H1 (cell line): ENCODE data around the gene RBFOX1. TPM values are rescaled to one million over a fixed set of nuclear protein-coding genes. Genes with fewer than 3 reads are reported as not detected.

Experiments used
- CTCF ChIA-PET: fragments of 300-600 bp; sonication (Branson Sonifier 250); formaldehyde crosslinking; loops from one replicate; lab custom pipeline; 2021; ENCODE audit not compliant: partially characterized antibody; lab: Charles Lee
- POLR2A ChIA-PET: fragments of 300-600 bp; sonication (Branson Sonifier 250); formaldehyde crosslinking; loops from one replicate; lab custom pipeline; 2021; ENCODE audit warnings: inconsistent platforms; ENCODE audit not compliant: partially characterized antibody; lab: Charles Lee
- DNase-seq, 2 experiments: peaks; one replicate each; pipeline versions ENCODE4 v3.0.0 to v3.0.0-alpha.2; 2010 to 2022; ENCODE audit warnings: low spot score in 2 of 2, low read depth in 1 of 2, mixed read lengths in 1 of 2
- FAIRE-seq: peaks from 2 replicates; lab custom pipeline; 2011; peaks lifted over from hg19 to GRCh38; lab: Jason Lieb, UNC
- H2AFZ ChIP-seq: 2 replicates; pipeline ENCODE4 v1.8.1; 2012; ENCODE audit warnings: low read length, inconsistent platforms
- H2AK5ac ChIP-seq: 2 replicates; pipeline ENCODE4 v1.6.1; 2013; ENCODE audit warnings: low read depth, low read length
- H2BK120ac ChIP-seq: replicated peaks from 2 replicates; pipeline ENCODE3; 2013; ENCODE audit warnings: low read depth, low read length, inconsistent platforms
- H2BK12ac ChIP-seq: 2 replicates; pipeline ENCODE4 v1.6.1; 2013; ENCODE audit warnings: low read depth, low read length
- H2BK15ac ChIP-seq: 2 replicates; pipeline ENCODE4 v1.6.1; 2013; ENCODE audit warnings: low read length
- H2BK20ac ChIP-seq: 2 replicates; pipeline ENCODE4 v1.6.1; 2013; ENCODE audit warnings: low read length
- H2BK5ac ChIP-seq: 2 replicates; pipeline ENCODE4 v1.6.1; 2013; ENCODE audit warnings: low read depth, low read length
- H3K14ac ChIP-seq: 2 replicates; pipeline ENCODE4 v1.6.1; 2013; ENCODE audit warnings: inconsistent platforms; ENCODE audit not compliant: insufficient read length
- H3K18ac ChIP-seq: 2 replicates; pipeline ENCODE4 v1.6.1; 2013; ENCODE audit warnings: low read length; ENCODE audit errors: extremely low read depth
- H3K23ac ChIP-seq: 2 replicates; pipeline ENCODE4 v1.6.1; 2013; ENCODE audit warnings: inconsistent platforms; ENCODE audit not compliant: insufficient read length
- H3K23me2 ChIP-seq: 2 replicates; pipeline ENCODE4 v1.6.1; 2013; ENCODE audit warnings: low read depth, low read length
- H3K27ac ChIP-seq: 2 replicates; pipeline ENCODE4 v1.6.1; 2011; ENCODE audit warnings: low read depth, low read length, inconsistent platforms
- H3K27me3 ChIP-seq, 4 experiments: replicated peaks in 1 of 4; 1 replicate in 1 of 4; 2 replicates in 3 of 4; pipeline versions ENCODE4 v1.6.1 to v1.8.1; 2011 to 2013; ENCODE audit warnings: low read length in 3 of 4, mild to moderate bottlenecking in 3 of 4, inconsistent platforms in 2 of 4, mixed read lengths in 2 of 4, moderate library complexity in 1 of 4; ENCODE audit not compliant: control insufficient read depth in 3 of 4, insufficient read depth in 3 of 4; ENCODE audit errors: extremely low read depth in 1 of 4
- H3K36me3 ChIP-seq, 4 experiments: 2 replicates each; pipeline versions ENCODE4 v1.6.1 to v1.8.1; 2011 to 2013; ENCODE audit warnings: mild to moderate bottlenecking in 4 of 4, low read length in 3 of 4, moderate library complexity in 2 of 4, control low read depth in 1 of 4, inconsistent platforms in 1 of 4; ENCODE audit not compliant: insufficient read depth in 4 of 4, control insufficient read depth in 2 of 4
- H3K4ac ChIP-seq: replicated peaks from 2 replicates; pipeline ENCODE3; 2013; ENCODE audit warnings: low read length, low read depth, mixed read lengths, inconsistent platforms; ENCODE audit not compliant: insufficient read length
- H3K4me1 ChIP-seq, 4 experiments: replicated peaks in 1 of 4; 1 replicate in 1 of 4; 2 replicates in 3 of 4; pipeline versions ENCODE4 v1.6.1 to v1.8.1; 2011 to 2013; ENCODE audit warnings: low read length in 3 of 4, inconsistent platforms in 2 of 4, mixed read lengths in 1 of 4; ENCODE audit not compliant: insufficient read depth in 4 of 4, control insufficient read depth in 3 of 4
- H3K4me2 ChIP-seq, 2 experiments: 2 replicates each; pipeline versions ENCODE4 v1.6.1 to v1.8.1; 2011 to 2013; ENCODE audit warnings: low read depth in 2 of 2, low read length in 2 of 2, control low read depth in 1 of 2, inconsistent platforms in 1 of 2, mild to moderate bottlenecking in 1 of 2; ENCODE audit not compliant: insufficient read depth in 1 of 2
- H3K4me3 ChIP-seq, 4 experiments: fragments of 200-600, 300-600 bp in 1 of 4; sonication (generic), shearing (Covaris generic), sonication (Bioruptor Twin) in 1 of 4; 2 replicates each; pipeline versions ENCODE4 v1.5.1 to v1.8.1; 2011 to 2016; ENCODE audit warnings: low read length in 4 of 4, low read depth in 3 of 4, control low read depth in 2 of 4, inconsistent platforms in 2 of 4, mild to moderate bottlenecking in 2 of 4, mixed read lengths in 1 of 4, moderate library complexity in 1 of 4; ENCODE audit not compliant: insufficient read depth in 2 of 4; ENCODE audit errors: extremely low read depth in 1 of 4
- H3K56ac ChIP-seq: replicated peaks from 2 replicates; pipeline ENCODE3; 2013; ENCODE audit warnings: low read depth, mild to moderate bottlenecking, mixed read lengths, low read length, inconsistent platforms; ENCODE audit not compliant: insufficient read length
- H3K79me1 ChIP-seq: 2 replicates; pipeline ENCODE4 v1.6.1; 2013; ENCODE audit warnings: low read depth, low read length, control low read depth
- H3K79me2 ChIP-seq, 2 experiments: 2 replicates each; pipeline versions ENCODE4 v1.6.1 to v1.8.1; 2012 to 2013; ENCODE audit warnings: low read length in 2 of 2, mild to moderate bottlenecking in 2 of 2, inconsistent platforms in 1 of 2; ENCODE audit not compliant: insufficient read depth in 2 of 2, control insufficient read depth in 1 of 2
- H3K9ac ChIP-seq, 4 experiments: replicated peaks in 1 of 4; 1 replicate in 1 of 4; 2 replicates in 3 of 4; pipeline versions ENCODE4 v1.6.1 to v1.8.1; 2011 to 2013; ENCODE audit warnings: low read depth in 3 of 4, low read length in 3 of 4, control low read depth in 2 of 4, mild to moderate bottlenecking in 2 of 4, moderate library complexity in 2 of 4, inconsistent platforms in 1 of 4; ENCODE audit errors: extremely low read depth in 1 of 4
- H3K9me3 ChIP-seq, 2 experiments: 2 replicates each; pipeline versions ENCODE4 v1.6.1 to v1.8.1; 2012 to 2013; ENCODE audit warnings: mild to moderate bottlenecking in 2 of 2, moderate library complexity in 2 of 2, control low read depth in 1 of 2, inconsistent platforms in 1 of 2, low read depth in 1 of 2, low read length in 1 of 2, mixed read lengths in 1 of 2; ENCODE audit not compliant: insufficient read depth in 2 of 2
- H4K20me1 ChIP-seq, 2 experiments: replicated peaks in 1 of 2; 2 replicates each; pipeline versions ENCODE3 to v1.8.1; 2011 to 2013; ENCODE audit warnings: inconsistent platforms in 2 of 2, low read length in 2 of 2, mild to moderate bottlenecking in 1 of 2; ENCODE audit not compliant: insufficient read depth in 2 of 2, control insufficient read depth in 1 of 2
- H4K5ac ChIP-seq: 2 replicates; pipeline ENCODE4 v1.6.1; 2013; ENCODE audit warnings: low read length, low read depth, mixed read lengths, inconsistent platforms; ENCODE audit not compliant: insufficient read length
- H4K8ac ChIP-seq: 2 replicates; pipeline ENCODE4 v1.8.0; 2013; ENCODE audit warnings: mild to moderate bottlenecking, moderate library complexity, low read length, inconsistent platforms; ENCODE audit not compliant: insufficient read depth; ENCODE audit errors: extremely low read depth
- H4K91ac ChIP-seq: replicated peaks from 2 replicates; pipeline ENCODE3; 2013; ENCODE audit warnings: low read length, mixed read lengths, inconsistent platforms; ENCODE audit not compliant: insufficient read length
- ASH2L ChIP-seq: fragments of 200-600, 300-600 bp; sonication (generic); IDR thresholded peaks from one replicate; pipeline ENCODE4 v1.7.1; 2017; ENCODE audit warnings: low read length
- GABPA ChIP-seq: IDR thresholded peaks from 2 replicates; pipeline ENCODE4 v1.6.1; 2011; ENCODE audit warnings: mild to moderate bottlenecking, low read length, moderate library complexity, borderline replicate concordance; ENCODE audit not compliant: insufficient read depth
- HDAC2 ChIP-seq, 2 experiments: fragments of 300-600 bp in 1 of 2; sonication (generic) in 1 of 2; IDR thresholded peaks; 2 replicates each; pipeline ENCODE4 v1.6.1; 2011 to 2012; ENCODE audit warnings: low read depth in 2 of 2, low read length in 2 of 2, mild to moderate bottlenecking in 2 of 2, moderate library complexity in 2 of 2, borderline replicate concordance in 1 of 2, inconsistent platforms in 1 of 2
- KDM1A ChIP-seq: fragments of 200-600, 300-600 bp; sonication (generic); IDR thresholded peaks from 2 replicates; pipeline ENCODE4 v1.7.1; 2016; ENCODE audit warnings: mild to moderate bottlenecking, low read length, borderline replicate concordance
- NRF1 ChIP-seq: IDR thresholded peaks from 2 replicates; pipeline ENCODE4 v1.6.1; 2011; ENCODE audit warnings: mild to moderate bottlenecking, low read depth, low read length, improper control_type of control experiment
- RFX5 ChIP-seq: IDR thresholded peaks from 2 replicates; pipeline ENCODE4 v1.6.1; 2011; ENCODE audit warnings: low read depth, low read length, improper control_type of control experiment, borderline replicate concordance
- SIN3A ChIP-seq, 2 experiments: IDR thresholded peaks in 1 of 2; conservative IDR thresholded peaks in 1 of 2; 2 replicates each; pipeline ENCODE4 v1.6.1; 2011 to 2012; ENCODE audit warnings: low read length in 2 of 2, improper control_type of control experiment in 1 of 2, low read depth in 1 of 2, mild to moderate bottlenecking in 1 of 2
- SP1 ChIP-seq: IDR thresholded peaks from 2 replicates; pipeline ENCODE4 v1.6.1; 2011; ENCODE audit warnings: low read depth, low read length
- SP4 ChIP-seq: IDR thresholded peaks from 2 replicates; pipeline ENCODE4 v1.6.1; 2012; ENCODE audit warnings: low read length, inconsistent platforms
- TAF1 ChIP-seq: IDR thresholded peaks from 2 replicates; pipeline ENCODE4 v1.6.1; 2011; ENCODE audit warnings: mild to moderate bottlenecking, low read depth, low read length
- WGBS, 2 experiments: shearing (Covaris generic) in 1 of 2; methylation state at CpG; one replicate each; pipeline versions ENCODE4 v1.1.6 to v1.1.7; 2013 to 2015; ENCODE audit warnings: low lambda C conversion rate in 2 of 2, mixed read lengths in 2 of 2, inconsistent platforms in 1 of 2, low coverage in 1 of 2, missing lambda C conversion rate in 1 of 2; ENCODE audit not compliant: insufficient replicate concordance in 2 of 2, insufficient coverage in 1 of 2, insufficient read length in 1 of 2; ENCODE audit errors: extremely low coverage in 1 of 2, missing lambda C conversion rate in 1 of 2; 5-methylcytosine and 5-hydroxymethylcytosine counted together
- polyA plus RNA-seq, 7 experiments: library from polyadenylated mRNA; depleted of rRNA in 3 of 7; stranded (reverse) in 5 of 7; unstranded in 2 of 7; fragments of >200 nt in 5 of 7; fragments of 200-250 nt in 2 of 7; gene quantifications; 1 replicate in 5 of 7; 2 replicates in 1 of 7; 4 replicates in 1 of 7; pipeline versions ENCODE4 v1.2.1 to v1.2.3, GENCODE V29; 2011 to 2013; ENCODE audit warnings: missing spikeins in 2 of 7, mixed read lengths in 2 of 7
- total RNA-seq: library from RNA; stranded (reverse); fragmentation: NEBNext Ultra II Directional; extraction: Animal tissue kit (Norgen Biotek cat#: 25700); gene quantifications from 2 replicates; pipeline ENCODE4 v1.2.1, GENCODE V29; 2021
- TF ChIP-seq, protein P1 (sequence below), 3 experiments: IDR thresholded peaks; 1 replicate in 2 of 3; 2 replicates in 1 of 3; pipeline versions ENCODE4 v1.5.1 to v1.6.1; 2011; ENCODE audit warnings: low read length in 3 of 3, mild to moderate bottlenecking in 3 of 3, inconsistent platforms in 2 of 3, low read depth in 1 of 3, moderate library complexity in 1 of 3; ENCODE audit not compliant: insufficient read depth in 1 of 3; ENCODE audit errors: control extremely low read depth in 1 of 3

The RBFOX1 gene
- total and polyA plus RNA-seq, 2 of the 8 experiments (the other 6 are each of a cell fraction or from before 2014, with no cell fraction given): 1.7 to 2.8 TPM

DNA sequence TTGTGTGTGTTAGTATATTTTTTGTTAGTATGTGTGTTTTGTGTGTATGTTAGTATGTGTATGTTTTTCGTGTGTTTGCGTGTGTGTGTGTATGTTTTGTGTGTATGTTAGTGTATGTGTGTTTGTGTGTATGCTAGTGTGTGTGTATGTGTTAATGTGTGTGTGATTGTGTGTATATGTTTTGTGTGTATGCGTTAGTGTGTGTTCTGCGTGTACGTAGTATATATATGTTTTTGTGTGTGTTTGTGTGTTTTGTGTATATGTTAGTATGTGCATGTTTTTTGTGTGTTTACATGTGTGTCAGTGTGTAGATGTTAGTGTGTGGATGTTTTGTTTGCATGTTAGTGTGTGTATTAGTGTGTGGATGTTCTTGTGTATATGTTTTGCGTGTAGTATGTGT, 29.6 kb downstream of the RBFOX1 start:
- no peak overlapping the region for H3K18ac ChIP-seq
- no peak for DNase-seq
- H3K4me1 ChIP-seq: 0 out of 7 replicates have a peak, but pooled peaks cover 0 to 3% (median 0%) of the 10 kb centered on the region in 4 experiments

More for the DNA sequence above, 29.6 kb downstream of the RBFOX1 start:
- no peak overlapping the region for H3K14ac ChIP-seq
- no peak overlapping the region for H2BK15ac ChIP-seq
- H3K9ac ChIP-seq: no peak overlapping the region
- H2BK120ac ChIP-seq: no peak overlapping the region
- H2AFZ ChIP-seq: no peak overlapping the region
- CTCF ChIA-PET: no interaction called here
- peak; percentile 24 for FAIRE-seq
- H3K27ac ChIP-seq: no peak overlapping the region
- H3K79me2 ChIP-seq: no peaks in the 10 kb centered on the region
- no peak overlapping the region for H2BK20ac ChIP-seq
- peaks cover 0 to 3% of the 10 kb centered on the region in 2 experiments for H4K20me1 ChIP-seq
- H3K27me3 ChIP-seq: no peaks in the 10 kb centered on the region
- H3K79me1 ChIP-seq: no peaks in the 10 kb centered on the region
- no peak overlapping the region for H2BK12ac ChIP-seq
- H3K23ac ChIP-seq: no peak overlapping the region
- H4K91ac ChIP-seq: no peak overlapping the region
- no peak overlapping the region for H3K4me3 ChIP-seq
- no peak overlapping the region for H4K5ac ChIP-seq
- H3K23me2 ChIP-seq: peaks cover 9% of the 10 kb centered on the region; the same call in 1 of the 2 replicates
- no peaks in the 10 kb centered on the region for H3K9me3 ChIP-seq
- H3K4ac ChIP-seq: no peak overlapping the region
- H4K8ac ChIP-seq: no peak overlapping the region
- peak overlapping the region; percentile 52 for H3K56ac ChIP-seq
- TF ChIP-seq RFX5 (no peak), TAF1 (no peak), ASH2L (no peak), SIN3A (conservative IDR thresholded peaks at IDR 0.05 in 1 of 2, IDR thresholded peaks at IDR 0.05 in 1 of 2; ENCODE audit: low read depth in 1 of 2, low read length in 2 of 2) (no peak), HDAC2 (IDR thresholded peaks at IDR 0.05; ENCODE audit: borderline replicate concordance in 1 of 2, low read depth in 2 of 2, low read length in 2 of 2) (no peak), NRF1 (no peak), SP1 (no peak), GABPA (no peak), SP4 (no peak), KDM1A (no peak)
- TF ChIP-seq, protein P1, sequence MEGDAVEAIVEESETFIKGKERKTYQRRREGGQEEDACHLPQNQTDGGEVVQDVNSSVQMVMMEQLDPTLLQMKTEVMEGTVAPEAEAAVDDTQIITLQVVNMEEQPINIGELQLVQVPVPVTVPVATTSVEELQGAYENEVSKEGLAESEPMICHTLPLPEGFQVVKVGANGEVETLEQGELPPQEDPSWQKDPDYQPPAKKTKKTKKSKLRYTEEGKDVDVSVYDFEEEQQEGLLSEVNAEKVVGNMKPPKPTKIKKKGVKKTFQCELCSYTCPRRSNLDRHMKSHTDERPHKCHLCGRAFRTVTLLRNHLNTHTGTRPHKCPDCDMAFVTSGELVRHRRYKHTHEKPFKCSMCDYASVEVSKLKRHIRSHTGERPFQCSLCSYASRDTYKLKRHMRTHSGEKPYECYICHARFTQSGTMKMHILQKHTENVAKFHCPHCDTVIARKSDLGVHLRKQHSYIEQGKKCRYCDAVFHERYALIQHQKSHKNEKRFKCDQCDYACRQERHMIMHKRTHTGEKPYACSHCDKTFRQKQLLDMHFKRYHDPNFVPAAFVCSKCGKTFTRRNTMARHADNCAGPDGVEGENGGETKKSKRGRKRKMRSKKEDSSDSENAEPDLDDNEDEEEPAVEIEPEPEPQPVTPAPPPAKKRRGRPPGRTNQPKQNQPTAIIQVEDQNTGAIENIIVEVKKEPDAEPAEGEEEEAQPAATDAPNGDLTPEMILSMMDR (IDR thresholded peaks at IDR 0.05; ENCODE audit: control extremely low read depth in 1 of 3, insufficient read depth in 1 of 3, low read depth in 1 of 3, low read length in 3 of 3): no peak
- H3K4me2 ChIP-seq: no peak overlapping the region
- no peak overlapping the region for H2AK5ac ChIP-seq
- no peaks in the 10 kb centered on the region for H3K36me3 ChIP-seq
- POLR2A ChIA-PET: no interaction called here
- no peak overlapping the region for H2BK5ac ChIP-seq
- 96 to 100% methylated on average over 5 to 6 of the region's 6 CpGs for WGBS, 2 experiments
